GM12801 (cell line): ENCODE results near the gene UTP4.

Experiments used
- CTCF ChIP-seq: IDR thresholded peaks from one replicate; pipeline ENCODE4 v1.5.1; 2011; ENCODE audit warnings: control low read depth; ENCODE audit not compliant: insufficient read length; ENCODE audit errors: extremely low read depth

The UTP4 gene

GRCh38 chr16:69111216-69111875 is 21.1 kb upstream of the UTP4 start:
- TF ChIP-seq CTCF = no peak

- no peak for TF ChIP-seq CTCF
Measured at GRCh38 chr16:69111876-69112230, 20.6 kb upstream of the UTP4 start.

- no peak for TF ChIP-seq CTCF
Measured at GRCh38 chr16:69112285-69113129, 19.9 kb upstream of the UTP4 start.

- no peak for TF ChIP-seq CTCF
Measured at GRCh38 chr16:69113216-69113615, 19.2 kb upstream of the UTP4 start.

- TF ChIP-seq CTCF = no peak
Measured at GRCh38 chr16:69114346-69114975, 18.0 kb upstream of the UTP4 start.

GRCh38 chr16:69114976-69115355 is 17.5 kb upstream of the UTP4 start:
- TF ChIP-seq CTCF = no peak

GRCh38 chr16:69115361-69115760 is 17.1 kb upstream of the UTP4 start:
- TF ChIP-seq CTCF = no peak
